Activated CD8-positive, alpha-beta T cell treated with anti-CD3 and anti-CD28 coated beads for 36 hours (primary cell): ENCODE results near the gene AGAP1. TPM values are rescaled to one million over a fixed set of nuclear protein-coding genes. Genes with fewer than 3 reads are reported as not detected.

Experiments
- ATAC-seq: fragments of 200-7000 bp; cut with Tn5 transposase; one replicate; pipeline ENCODE4 v1.10.0; 2021; ENCODE audit warnings: mild to moderate bottlenecking, moderate library complexity
- CTCF ChIA-PET: fragments of 350-600 bp; sonication (Branson Sonifier 250); formaldehyde crosslinking; loops from one replicate; lab custom pipeline; 2021; ENCODE audit warnings: antibody characterized with exemption; lab: Charles Lee
- POLR2A ChIA-PET: fragments of 350-600 bp; sonication (Branson Sonifier 250); formaldehyde crosslinking; loops from one replicate; lab custom pipeline; 2021; ENCODE audit warnings: antibody characterized with exemption; lab: Charles Lee
- DNase-seq: peaks from one replicate; pipeline ENCODE4 v3.0.0-alpha.2; 2020
- H3K27ac Mint-ChIP-seq: one replicate; pipeline ENCODE4 v1.8.0; 2021; ENCODE audit warnings: mild to moderate bottlenecking, mixed read lengths
- H3K27me3 Mint-ChIP-seq: one replicate; pipeline ENCODE4 v1.8.0; 2021; ENCODE audit warnings: mixed read lengths
- H3K36me3 Mint-ChIP-seq: one replicate; pipeline ENCODE4 v1.8.0; 2021; ENCODE audit warnings: low read depth, mixed read lengths
- H3K4me1 Mint-ChIP-seq: one replicate; pipeline ENCODE4 v1.8.0; 2021; ENCODE audit warnings: low read depth, mixed read lengths
- H3K4me3 Mint-ChIP-seq: one replicate; pipeline ENCODE4 v1.8.0; 2021; ENCODE audit warnings: mild to moderate bottlenecking, moderate library complexity, mixed read lengths
- H3K9me3 Mint-ChIP-seq: one replicate; pipeline ENCODE4 v1.8.0; 2021; ENCODE audit warnings: mixed read lengths
- intact Hi-C: fragments of 100-400 bp; cut with micrococcal nuclease; formaldehyde crosslinking; loops from one replicate; pipeline ENCODE4 v1.10.0; 2022
- total RNA-seq, 2 experiments: library from RNA; stranded (reverse); gene quantifications; one replicate each; pipeline ENCODE4 v1.2.3, GENCODE V29; 2021
- TF ChIP-seq, protein P1 (sequence below): fragments of 200-600 bp; IDR thresholded peaks from one replicate; pipeline ENCODE4 v1.8.0; 2022; ENCODE audit warnings: antibody characterized with exemption, mild to moderate bottlenecking

AGAP1 gene
- total RNA-seq, 2 experiments from 2014 or later, result 2.5 to 2.9 TPM

DNA sequence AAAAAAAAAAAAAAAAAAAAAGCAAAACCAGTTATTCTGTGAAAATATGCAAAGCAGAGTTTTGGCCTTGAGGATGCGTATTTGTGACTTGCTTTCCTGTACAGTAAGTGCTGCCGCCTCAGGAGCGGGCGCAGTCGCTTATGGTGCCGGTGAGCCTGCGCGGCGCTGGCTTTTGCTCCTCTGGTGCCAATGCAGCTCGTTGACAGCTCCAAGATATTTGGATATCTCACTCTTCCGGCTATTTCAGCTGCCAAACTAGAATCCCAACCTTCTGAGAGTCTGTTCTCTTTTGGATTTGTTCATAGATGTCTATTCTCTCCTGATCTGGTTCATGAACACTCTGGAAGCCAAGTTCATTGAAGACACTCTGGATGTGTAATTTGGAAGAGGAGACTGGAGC, 184.1 kb downstream of the AGAP1 start:
- Mint-ChIP-seq H3K4me3 (no peak overlapping the region), H3K36me3 (no peaks in the 10 kb centered on the region), H3K27me3 (peaks cover 1% of the 10 kb centered on the region), H3K9me3 (no peaks in the 10 kb centered on the region), H3K27ac (no peak overlapping the region), H3K4me1 (no peaks in the 10 kb centered on the region)
- ChIA-PET POLR2A (no interaction called here), CTCF (no interaction called here)
- intact Hi-C loops, result loop anchor here (10.0 kb wide), 1 partner anchor 487 kb away; the partner anchor contains the start of gene GBX2
- ATAC-seq, result no peak
- TF ChIP-seq, protein P1, sequence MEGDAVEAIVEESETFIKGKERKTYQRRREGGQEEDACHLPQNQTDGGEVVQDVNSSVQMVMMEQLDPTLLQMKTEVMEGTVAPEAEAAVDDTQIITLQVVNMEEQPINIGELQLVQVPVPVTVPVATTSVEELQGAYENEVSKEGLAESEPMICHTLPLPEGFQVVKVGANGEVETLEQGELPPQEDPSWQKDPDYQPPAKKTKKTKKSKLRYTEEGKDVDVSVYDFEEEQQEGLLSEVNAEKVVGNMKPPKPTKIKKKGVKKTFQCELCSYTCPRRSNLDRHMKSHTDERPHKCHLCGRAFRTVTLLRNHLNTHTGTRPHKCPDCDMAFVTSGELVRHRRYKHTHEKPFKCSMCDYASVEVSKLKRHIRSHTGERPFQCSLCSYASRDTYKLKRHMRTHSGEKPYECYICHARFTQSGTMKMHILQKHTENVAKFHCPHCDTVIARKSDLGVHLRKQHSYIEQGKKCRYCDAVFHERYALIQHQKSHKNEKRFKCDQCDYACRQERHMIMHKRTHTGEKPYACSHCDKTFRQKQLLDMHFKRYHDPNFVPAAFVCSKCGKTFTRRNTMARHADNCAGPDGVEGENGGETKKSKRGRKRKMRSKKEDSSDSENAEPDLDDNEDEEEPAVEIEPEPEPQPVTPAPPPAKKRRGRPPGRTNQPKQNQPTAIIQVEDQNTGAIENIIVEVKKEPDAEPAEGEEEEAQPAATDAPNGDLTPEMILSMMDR, result no peak
- DNase-seq, result no peak

DNA sequence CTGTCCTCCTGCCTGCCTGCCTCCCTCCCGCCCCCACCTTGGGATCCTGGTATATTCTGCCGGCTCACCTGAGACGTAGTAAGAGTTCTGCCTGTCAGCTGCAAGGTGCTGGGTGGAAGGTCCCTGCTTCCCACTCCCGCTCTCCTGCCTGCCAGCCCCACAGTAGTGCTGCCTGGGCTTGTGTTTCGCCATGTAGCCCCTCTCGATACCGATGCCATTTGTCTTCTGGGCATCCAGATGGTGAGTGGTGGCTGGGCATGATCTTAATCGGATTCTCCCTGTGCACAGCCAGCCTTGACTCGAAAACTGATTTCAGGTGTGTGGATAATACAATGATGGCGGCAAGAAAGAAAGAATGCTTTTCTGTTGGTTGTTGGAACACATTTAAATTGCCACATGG, 184.9 kb downstream of the AGAP1 start:
- intact Hi-C loops, result loop anchor here (10.0 kb wide), 1 partner anchor 486 kb away; the partner anchor contains the start of gene GBX2
- no peaks in the 10 kb centered on the region for H3K9me3 Mint-ChIP-seq

DNA sequence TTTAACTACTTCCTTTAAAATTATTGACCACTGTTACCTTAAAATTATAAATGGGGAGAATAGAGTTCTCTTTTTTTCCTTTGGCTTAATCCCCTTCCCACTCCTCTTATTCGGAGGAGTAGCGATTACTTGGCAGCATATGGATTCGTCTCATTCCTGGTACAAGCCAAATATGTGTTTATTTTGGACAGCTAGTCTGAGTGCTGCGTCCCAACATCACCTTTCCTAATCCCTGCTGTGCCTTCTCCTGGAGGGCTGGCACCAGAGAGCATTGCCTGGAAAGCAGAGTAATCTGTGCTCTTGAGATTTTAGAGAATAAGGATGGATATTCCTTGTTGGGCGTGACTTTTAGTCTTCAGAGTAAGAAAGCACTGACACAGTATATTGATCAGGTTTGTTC, 185.6 kb downstream of the AGAP1 start:
- no peaks in the 10 kb centered on the region for H3K9me3 Mint-ChIP-seq
- no peak overlapping the region for H3K4me3 Mint-ChIP-seq
- no peak for ATAC-seq
- intact Hi-C loops, result loop anchor here (10.0 kb wide), 1 partner anchor 485 kb away; the partner anchor contains the start of gene GBX2
- H3K4me1 Mint-ChIP-seq, result no peaks in the 10 kb centered on the region
- no peaks in the 10 kb centered on the region for H3K36me3 Mint-ChIP-seq
- POLR2A ChIA-PET, result no interaction called here
- DNase-seq, result no peak
- H3K27ac Mint-ChIP-seq, result no peak overlapping the region
- TF ChIP-seq, protein P1, result no peak
- CTCF ChIA-PET, result interaction anchor here (1.5 kb wide), 1 partner anchor 67 kb away, joined by 3 read pairs; no protein-coding TSS in a partner anchor
- H3K27me3 Mint-ChIP-seq, result no peaks in the 10 kb centered on the region

More for the DNA sequence above, 184.9 kb downstream of the AGAP1 start:
- no peak for DNase-seq
- ChIA-PET CTCF (interaction anchor here (1.5 kb wide), 1 partner anchor 67 kb away, joined by 3 read pairs; no protein-coding TSS in a partner anchor), POLR2A (no interaction called here)
- Mint-ChIP-seq H3K4me3 (no peak overlapping the region), H3K27ac (no peak overlapping the region), H3K4me1 (no peaks in the 10 kb centered on the region), H3K36me3 (no peaks in the 10 kb centered on the region), H3K27me3 (peaks cover 1% of the 10 kb centered on the region)
- no peak for ATAC-seq
- TF ChIP-seq, protein P1, result no peak

DNA sequence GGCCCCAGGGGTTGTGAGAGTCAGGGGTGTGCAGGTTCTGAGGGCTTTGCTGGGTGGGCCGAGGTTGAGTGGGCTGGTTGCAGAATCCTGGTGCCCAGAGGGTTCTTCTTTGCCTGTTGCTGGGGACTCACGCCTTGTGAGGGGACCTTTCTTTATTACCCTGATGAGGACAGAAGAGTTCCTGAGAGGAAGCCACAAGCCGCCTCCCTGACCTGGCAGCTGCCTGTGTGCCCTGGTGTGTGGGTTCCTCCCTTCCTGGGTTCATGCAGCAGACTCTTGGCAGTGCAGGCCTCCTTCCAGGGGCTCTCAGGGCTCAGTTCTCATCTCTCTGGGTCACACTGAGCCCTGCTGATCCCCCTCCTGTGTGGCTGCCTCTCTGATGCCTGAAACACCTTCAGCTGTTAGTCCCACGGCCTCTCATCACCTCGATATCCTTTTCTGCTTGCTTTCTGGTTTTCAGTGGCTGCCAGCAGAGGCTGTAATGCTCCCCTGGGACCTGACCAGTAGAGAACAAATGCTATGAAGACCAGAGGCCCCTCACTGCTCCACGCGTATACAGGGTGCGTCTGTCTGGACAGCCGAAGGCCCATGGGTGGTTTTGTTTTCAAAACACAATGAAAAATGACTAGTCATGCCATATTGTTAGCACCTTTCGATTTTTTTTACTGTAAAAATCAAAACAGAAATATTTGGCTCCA, 191.3 kb downstream of the AGAP1 start:
- H3K27ac Mint-ChIP-seq, result no peak overlapping the region
- H3K4me3 Mint-ChIP-seq, result no peak overlapping the region
- no peaks in the 10 kb centered on the region for H3K4me1 Mint-ChIP-seq
- DNase-seq, result no peak
- CTCF ChIA-PET, result interaction anchor here (1.1 kb wide), 1 partner anchor 61 kb away, joined by 3 read pairs; no protein-coding TSS in a partner anchor
- no peak for ATAC-seq
- no peaks in the 10 kb centered on the region for H3K9me3 Mint-ChIP-seq
- H3K36me3 Mint-ChIP-seq, result no peaks in the 10 kb centered on the region
- TF ChIP-seq, protein P1, result no peak
- intact Hi-C loops, result no loop called here
- peaks cover 5% of the 10 kb centered on the region for H3K27me3 Mint-ChIP-seq
- POLR2A ChIA-PET, result no interaction called here
